Right atrium auricular region (tissue), 2 donors: ENCODE data around the gene SAXO1. TPM values are rescaled to one million over a fixed set of nuclear protein-coding genes. Genes with fewer than 3 reads are reported as not detected.

ENCODE experiments used
- DNase-seq: peaks from one replicate; pipeline ENCODE4 v3.0.0-alpha.2; 2019; ENCODE audit warnings: low spot score
- H3K27ac ChIP-seq, 2 donors: fragments of 200-600 bp; sonication (generic); 1 replicate in 1 of 2; 2 replicates in 1 of 2; pipeline ENCODE4 v1.5.1; 2016 to 2019
- H3K27me3 ChIP-seq, 2 donors: fragments of 200-600 bp; sonication (generic); one replicate each; pipeline versions ENCODE4 v1.5.1 to v1.6.0; 2017 to 2019
- H3K36me3 ChIP-seq: fragments of 200-600 bp; sonication (generic); one replicate; pipeline ENCODE4 v1.5.1; 2016
- H3K4me1 ChIP-seq, 2 donors: fragments of 200-600 bp; sonication (generic); one replicate each; pipeline versions ENCODE4 v1.5.1 to v1.6.0; 2017 to 2019
- H3K4me3 ChIP-seq, 2 donors: fragments of 200-600 bp; sonication (generic); 1 replicate in 1 of 2; 2 replicates in 1 of 2; pipeline ENCODE4 v1.5.1; 2017 to 2019; ENCODE audit warnings: mild to moderate bottlenecking in 1 of 2, moderate library complexity in 1 of 2
- H3K9me3 ChIP-seq, 2 donors: fragments of 200-600 bp; sonication (generic); one replicate each; pipeline ENCODE4 v1.5.1; 2019
- CTCF ChIP-seq, 2 donors: fragments of 200-600 bp; sonication (generic); IDR thresholded peaks; one replicate each; pipeline ENCODE4 v1.5.1; 2019; ENCODE audit warnings: antibody characterized with exemption in 2 of 2
- total RNA-seq, 2 donors: library from RNA; depleted of rRNA; stranded (reverse); fragments of >200 nt; gene quantifications; one replicate each; pipeline ENCODE4 v1.1.0, GENCODE V29; 2016

Gene SAXO1
- total RNA-seq, 2 donors from 2014 or later = not detected

- H3K4me3 ChIP-seq = no peak overlapping the region
- no peak for DNase-seq
- H3K36me3 ChIP-seq = no peaks in the 10 kb centered on the region
- peaks cover 0 to 11% of the 10 kb centered on the region in 2 donors for H3K4me1 ChIP-seq
- no peaks in the 10 kb centered on the region for H3K27me3 ChIP-seq
- no peaks in the 10 kb centered on the region for H3K9me3 ChIP-seq
- TF ChIP-seq CTCF (IDR thresholded peaks at IDR 0.05) = no peak
- no peak overlapping the region for H3K27ac ChIP-seq
Measured at GRCh38 chr9:18973348-18973747, 59.7 kb downstream of the SAXO1 start.

- Histone ChIP-seq H3K27ac (no peak overlapping the region), H3K27me3 (no peaks in the 10 kb centered on the region), H3K9me3 (no peaks in the 10 kb centered on the region), H3K4me1 (peaks cover 0 to 11% of the 10 kb centered on the region in 2 donors), H3K4me3 (no peak overlapping the region), H3K36me3 (no peaks in the 10 kb centered on the region)
- TF ChIP-seq CTCF (IDR thresholded peaks at IDR 0.05) = no peak
- DNase-seq = no peak
Measured at GRCh38 chr9:18972675-18973074, 60.3 kb downstream of the SAXO1 start.

GRCh38 chr9:18971909-18972308 lies 61.1 kb downstream of the SAXO1 start:
- Histone ChIP-seq H3K9me3 (no peaks in the 10 kb centered on the region), H3K27ac (no peak overlapping the region), H3K36me3 (no peaks in the 10 kb centered on the region), H3K4me3 (no peak overlapping the region), H3K4me1 (peaks cover 0 to 11% of the 10 kb centered on the region in 2 donors), H3K27me3 (no peaks in the 10 kb centered on the region)
- no peak for DNase-seq
- no peak for TF ChIP-seq CTCF (IDR thresholded peaks at IDR 0.05)

GRCh38 chr9:18971404-18971803 lies 61.6 kb downstream of the SAXO1 start:
- Histone ChIP-seq H3K9me3 (no peaks in the 10 kb centered on the region), H3K36me3 (no peaks in the 10 kb centered on the region), H3K4me3 (no peak overlapping the region), H3K27ac (no peak overlapping the region), H3K27me3 (no peaks in the 10 kb centered on the region), H3K4me1 (peaks cover 0 to 11% of the 10 kb centered on the region in 2 donors)
- TF ChIP-seq CTCF (IDR thresholded peaks at IDR 0.05) = no peak
- DNase-seq = no peak

GRCh38 chr9:18970393-18970792 lies 62.6 kb downstream of the SAXO1 start:
- TF ChIP-seq CTCF (IDR thresholded peaks at IDR 0.05) = no peak
- no peak for DNase-seq
- H3K4me1 ChIP-seq = peaks cover 0 to 11% of the 10 kb centered on the region in 2 donors
- H3K27me3 ChIP-seq = no peaks in the 10 kb centered on the region
- H3K27ac ChIP-seq = no peak overlapping the region
- no peaks in the 10 kb centered on the region for H3K36me3 ChIP-seq
- H3K9me3 ChIP-seq = no peaks in the 10 kb centered on the region
- no peak overlapping the region for H3K4me3 ChIP-seq

- Histone ChIP-seq H3K9me3 (no peaks in the 10 kb centered on the region), H3K4me3 (no peak overlapping the region), H3K27ac (no peak overlapping the region), H3K4me1 (peaks cover 0 to 11% of the 10 kb centered on the region in 2 donors), H3K27me3 (no peaks in the 10 kb centered on the region), H3K36me3 (no peaks in the 10 kb centered on the region)
- no peak for DNase-seq
- TF ChIP-seq CTCF (IDR thresholded peaks at IDR 0.05) = no peak
Measured at GRCh38 chr9:18969128-18969527, 63.9 kb downstream of the SAXO1 start.
